Activated effector memory CD4-positive, alpha-beta T cell treated with anti-CD3 and anti-CD28 coated beads, Interleukin-2, amount 50 U/mL, for 16 hours (primary cell): ENCODE results near the gene HES1.

ENCODE experiments used
- DNase-seq: peaks from one replicate; pipeline ENCODE4 v3.0.0-alpha.2; 2020

The HES1 gene

GRCh38 chr3:194103505-194103904 lies 32.4 kb upstream of the HES1 start:
- peak; percentile 71 for DNase-seq

- DNase-seq = no peak
These were observed 31.8 kb upstream of the HES1 start for GRCh38 chr3:194103983-194104751.

DNA sequence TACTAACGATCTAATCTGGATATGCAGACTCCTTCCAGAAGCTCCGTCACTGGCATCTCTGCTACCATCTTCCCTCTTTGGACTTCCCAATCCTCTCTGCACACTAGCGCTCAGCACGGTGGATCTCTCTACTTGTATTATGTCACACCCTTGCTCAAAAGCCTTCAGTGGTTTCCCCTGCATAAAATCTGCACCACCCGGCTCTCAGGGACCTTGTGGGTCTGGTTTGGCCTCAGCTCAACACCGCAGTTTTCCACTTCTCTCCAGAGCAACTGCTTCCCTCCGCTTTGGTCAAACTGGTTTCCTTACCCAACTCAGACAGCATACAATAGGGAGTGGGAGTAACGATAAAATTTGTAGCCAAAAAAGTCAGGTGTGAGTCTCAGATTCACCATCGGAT lies 30.7 kb upstream of the HES1 start:
- no peak for DNase-seq

DNA sequence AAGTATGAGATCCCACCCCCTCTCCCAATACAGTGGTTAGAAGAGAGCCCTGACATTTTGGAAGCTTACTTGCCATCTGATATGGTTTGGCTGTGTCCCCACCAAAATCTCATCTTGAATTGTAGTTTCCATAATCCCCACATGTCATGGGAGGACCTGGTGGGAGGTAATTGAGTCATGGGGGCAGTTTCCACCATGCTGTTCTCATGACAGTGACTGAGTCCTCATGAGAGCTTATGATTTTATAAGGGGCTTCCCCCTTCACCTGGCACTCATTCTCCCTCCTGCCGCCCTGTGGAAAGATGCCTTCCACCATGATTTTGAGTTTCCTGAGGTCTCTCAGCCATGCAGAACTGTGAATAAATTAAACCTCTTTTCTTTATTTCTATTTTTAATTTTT lies 28.8 kb upstream of the HES1 start:
- no peak for DNase-seq

DNA sequence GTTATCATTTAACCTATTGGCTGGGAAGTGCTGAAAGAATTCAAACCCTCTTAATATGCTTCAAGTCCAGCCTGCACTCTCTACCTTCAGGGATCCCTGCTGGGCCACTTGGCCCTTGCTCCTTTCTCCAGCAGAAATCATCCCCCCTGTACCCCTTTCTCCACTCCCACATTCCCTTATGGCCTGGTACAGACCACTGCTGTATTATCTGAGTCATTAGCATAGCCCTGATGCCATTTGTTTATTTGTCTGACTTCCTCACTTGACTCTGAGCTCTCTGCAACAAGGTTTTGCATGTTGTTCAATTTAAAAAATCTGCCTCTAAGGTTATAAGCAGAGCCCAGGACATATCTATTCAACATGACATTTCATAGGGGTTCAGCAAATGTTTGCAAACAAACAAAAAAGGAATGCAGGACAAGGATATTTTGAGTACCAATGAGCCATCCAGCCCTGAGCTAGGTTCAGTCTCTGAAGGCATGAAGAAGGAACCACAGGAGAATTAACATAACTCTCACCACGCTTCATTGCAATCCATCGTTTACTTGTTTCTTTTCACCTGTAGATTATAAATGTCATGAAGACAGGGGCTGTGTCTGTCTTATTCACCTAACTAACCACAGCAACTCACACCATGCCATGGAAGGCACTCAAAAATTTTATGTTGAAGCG lies 26.6 kb upstream of the HES1 start:
- no peak for DNase-seq

- no peak for DNase-seq
These were observed 25.5 kb upstream of the HES1 start for GRCh38 chr3:194110483-194110882.

GRCh38 chr3:194111336-194111735 lies 24.6 kb upstream of the HES1 start:
- no peak for DNase-seq

DNA sequence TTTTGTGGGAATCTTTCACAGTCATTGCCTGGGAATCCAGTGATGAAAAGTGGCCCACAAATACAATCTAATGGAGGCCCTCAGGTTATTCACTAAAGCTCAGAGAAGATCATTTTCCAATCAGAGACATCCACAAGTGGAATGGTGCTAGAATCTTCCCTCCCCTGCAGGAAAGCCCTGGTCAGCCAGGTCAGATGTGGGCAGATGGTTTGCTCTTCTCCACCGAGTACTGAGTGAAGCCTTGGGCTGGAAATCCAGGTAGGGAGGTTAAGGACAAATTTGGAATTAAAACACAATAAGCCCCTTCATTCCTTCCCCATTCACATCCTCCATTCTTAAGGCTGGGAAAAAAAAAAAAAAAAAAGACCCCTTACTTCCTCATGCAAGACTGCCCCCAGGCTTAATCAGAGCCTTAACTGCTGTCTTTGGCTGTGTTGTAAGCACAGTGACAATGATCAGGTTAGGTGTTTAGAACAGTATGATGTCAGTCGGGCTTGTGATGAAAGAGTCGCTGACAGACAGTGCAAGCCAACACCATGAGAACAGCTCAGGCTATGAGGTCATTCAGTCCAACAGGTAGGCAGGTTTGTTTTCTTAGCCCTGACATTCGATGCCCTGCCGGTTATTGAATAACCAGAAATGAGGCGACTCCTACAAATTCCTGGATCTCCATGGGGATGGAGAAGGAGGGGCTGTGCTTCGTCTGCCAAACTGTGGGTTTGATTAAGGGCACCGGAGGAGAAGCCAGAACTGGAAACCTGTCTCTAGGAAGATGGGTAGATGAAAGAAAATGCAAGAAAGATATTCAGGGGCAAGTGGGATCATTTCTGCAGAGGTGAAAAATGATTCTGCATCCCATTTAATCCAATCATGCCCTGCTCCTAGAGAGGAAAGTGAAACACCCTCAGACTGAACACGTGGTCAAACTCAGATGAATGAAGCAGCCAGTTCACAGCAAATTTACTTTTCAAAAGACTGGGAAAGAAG lies 23.5 kb upstream of the HES1 start:
- no peak for DNase-seq

DNA sequence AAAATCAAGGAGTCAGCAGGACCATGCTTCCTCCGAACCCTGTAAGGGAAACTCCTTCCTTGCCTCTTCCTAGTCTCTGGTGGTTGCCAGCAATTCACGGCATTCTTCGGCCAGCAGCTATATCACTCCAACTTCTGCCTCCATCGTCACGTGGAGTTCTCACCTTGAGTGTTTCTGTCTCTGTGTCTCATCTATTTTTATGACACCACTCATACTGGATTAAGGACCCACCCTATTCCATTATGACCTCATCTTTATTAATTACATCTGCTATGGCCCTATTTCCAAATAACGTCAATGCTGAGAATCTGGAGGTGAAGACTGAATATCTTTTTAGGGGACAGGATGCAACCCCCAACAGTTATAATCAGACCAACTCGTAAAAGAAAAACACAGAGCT lies 21.8 kb upstream of the HES1 start:
- DNase-seq = no peak

DNA sequence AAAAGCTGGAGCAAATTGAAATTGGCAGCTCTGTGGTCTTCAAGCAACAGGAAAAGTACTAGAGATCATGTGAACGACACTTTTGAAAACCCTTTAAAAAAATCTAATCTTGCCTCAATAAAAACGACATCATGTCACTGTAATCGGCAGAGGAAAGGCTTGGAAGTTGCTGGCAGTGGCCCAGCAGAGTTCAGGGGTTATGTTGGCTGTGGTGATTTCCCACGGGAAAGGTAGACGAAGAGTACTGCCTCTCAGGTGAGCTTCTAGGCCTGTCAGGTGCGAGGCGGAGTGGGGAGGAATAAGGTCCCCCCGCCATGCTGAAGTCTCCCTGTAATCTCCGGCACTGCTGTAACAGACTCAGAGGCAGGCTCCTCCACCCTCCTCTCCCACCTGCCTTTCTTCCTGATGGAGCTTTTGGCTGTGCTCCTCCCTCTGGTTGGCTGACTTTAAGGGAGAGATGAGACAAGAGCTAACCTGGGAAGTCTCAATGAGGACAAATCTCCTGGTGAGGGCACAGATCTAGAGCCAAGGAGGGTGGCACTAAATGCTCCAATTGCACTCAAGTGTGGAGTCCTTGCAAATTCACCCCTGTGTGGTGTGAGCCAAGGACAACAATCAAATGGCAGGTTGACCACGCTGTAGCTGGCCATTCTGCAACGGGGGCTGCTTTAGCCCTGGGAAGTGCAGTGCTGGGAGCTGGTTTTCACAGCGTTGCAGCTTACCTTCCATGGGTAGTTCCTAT lies 18.7 kb upstream of the HES1 start:
- DNase-seq = no peak

GRCh38 chr3:194118920-194119319 lies 17.0 kb upstream of the HES1 start:
- no peak for DNase-seq

DNA sequence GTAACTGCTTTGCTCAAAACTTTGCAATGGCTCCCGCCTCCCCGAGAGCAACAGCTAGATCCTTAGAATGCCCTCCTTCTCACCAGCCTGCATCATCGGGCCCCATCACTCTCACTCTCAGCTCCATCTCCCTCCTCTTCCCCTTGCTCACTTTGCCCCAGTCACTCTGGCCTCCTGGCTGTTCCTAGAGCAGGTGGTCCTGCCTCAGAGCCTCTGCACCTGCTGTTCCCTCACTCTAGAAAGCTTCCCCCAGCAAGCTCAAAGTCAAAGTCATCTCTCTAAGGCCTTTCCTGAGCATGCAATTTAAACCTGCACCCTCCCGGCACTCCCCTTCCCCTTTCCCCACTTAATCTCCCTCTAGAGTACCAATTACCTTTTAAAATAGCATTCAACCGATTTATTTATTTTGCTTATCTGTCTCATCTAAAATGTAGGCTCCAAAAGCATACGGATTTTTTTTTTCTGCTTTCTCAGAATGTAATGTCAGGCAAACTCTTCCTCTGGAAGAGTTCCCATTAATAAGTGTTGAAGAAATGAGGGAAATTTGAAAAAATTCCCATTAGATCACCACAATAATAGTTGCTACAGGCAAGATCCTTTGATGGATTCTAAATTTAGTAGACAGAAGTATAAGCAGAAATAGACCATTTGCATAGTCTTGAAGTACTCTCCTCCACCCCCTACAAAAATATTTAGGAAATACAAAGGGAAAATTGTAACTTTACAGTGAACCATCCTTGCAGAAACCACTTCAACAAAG lies 15.9 kb upstream of the HES1 start:
- DNase-seq = no peak

- no peak for DNase-seq
These were observed 14.9 kb upstream of the HES1 start for GRCh38 chr3:194120789-194121770.

DNA sequence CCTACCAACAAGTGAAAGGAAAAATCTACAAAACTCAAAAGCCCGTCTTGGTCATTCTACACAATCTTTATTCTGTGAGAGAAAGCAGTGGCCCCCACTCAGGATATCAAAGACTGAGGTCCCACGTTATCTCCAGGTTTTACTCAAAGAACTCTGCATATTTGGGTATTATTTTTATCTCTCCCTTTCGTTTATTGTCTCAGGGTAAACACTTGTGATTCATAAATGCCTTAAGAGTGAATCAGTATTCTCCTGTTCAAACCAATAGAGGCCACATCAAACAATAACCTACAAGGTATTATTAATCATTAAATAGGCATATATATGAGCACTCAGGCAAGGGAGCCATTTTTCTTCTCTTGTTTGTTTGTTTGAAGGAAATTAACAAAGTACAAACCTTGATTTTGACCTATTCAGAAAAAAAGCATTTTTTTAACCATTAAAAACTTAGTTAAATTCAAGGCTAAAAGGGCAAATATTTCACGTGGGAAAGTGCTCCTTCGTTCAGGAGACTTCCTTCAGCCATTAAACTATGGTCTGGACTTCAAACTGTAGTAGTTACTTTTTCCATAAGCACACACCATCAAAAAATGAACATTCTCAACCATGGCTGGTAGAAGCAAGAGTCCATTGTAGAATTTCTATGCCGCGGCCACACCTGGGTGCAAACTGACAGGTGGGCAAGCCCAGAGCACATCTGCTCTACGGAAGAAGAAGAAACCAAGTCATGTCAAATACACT lies 13.9 kb upstream of the HES1 start:
- DNase-seq = no peak

DNA sequence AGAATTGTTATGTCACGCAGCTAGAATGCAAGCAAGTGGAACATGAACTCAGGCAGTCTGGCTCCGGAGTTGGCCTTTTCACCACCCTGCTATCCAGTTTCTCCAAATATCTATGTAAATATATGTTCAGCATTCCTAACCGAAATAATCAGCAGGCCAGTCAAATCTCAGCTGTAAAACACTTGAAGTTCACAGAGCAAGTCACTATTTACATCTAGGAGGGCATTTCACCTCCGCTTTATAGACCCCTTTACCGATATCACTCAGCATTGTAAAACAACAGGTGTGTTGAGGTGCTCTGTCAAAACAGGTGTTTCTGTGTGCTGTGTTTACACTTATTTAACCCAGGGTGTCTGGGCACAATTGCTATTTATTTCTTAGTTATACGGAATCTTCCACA lies 12.2 kb upstream of the HES1 start:
- DNase-seq = no peak

- no peak for DNase-seq
These were observed 11.8 kb upstream of the HES1 start for GRCh38 chr3:194124193-194124592.

GRCh38 chr3:194125442-194125841 lies 10.5 kb upstream of the HES1 start:
- no peak for DNase-seq

- DNase-seq = no peak
These were observed 9.2 kb upstream of the HES1 start for GRCh38 chr3:194126790-194127189.

DNA sequence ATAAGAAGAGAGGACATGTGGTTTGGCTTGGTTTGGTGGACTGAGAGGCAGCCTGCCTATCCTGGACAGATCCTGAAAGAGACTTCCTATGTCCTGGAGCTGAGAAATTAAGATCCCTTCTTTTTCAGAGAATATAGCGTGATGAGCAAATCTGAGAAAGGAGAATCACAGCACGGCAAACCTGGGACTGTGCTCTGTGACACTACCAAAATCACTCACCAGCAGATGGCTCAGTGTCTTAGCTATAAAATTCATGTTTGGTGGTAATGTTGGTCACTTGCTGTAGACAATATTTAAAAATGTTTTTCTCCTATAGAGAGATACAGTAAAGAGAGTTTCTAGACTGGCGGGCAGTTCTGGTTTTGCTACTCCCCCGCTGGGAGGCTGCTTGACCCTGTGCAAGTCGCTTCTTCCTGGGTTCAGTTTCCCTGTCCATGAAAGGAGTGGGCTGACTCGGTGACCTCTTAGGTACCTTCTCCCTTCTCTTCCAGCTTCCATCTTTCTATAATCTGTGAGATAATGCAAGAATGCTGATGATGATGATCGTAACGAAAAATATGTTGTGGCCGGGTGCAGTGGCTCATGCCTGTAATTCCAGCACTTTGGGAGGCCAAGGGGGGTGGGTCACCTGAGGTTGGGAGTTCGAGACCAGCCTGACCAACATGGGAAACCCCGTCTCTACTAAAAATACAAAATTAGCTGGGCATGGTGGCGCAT lies 7.6 kb upstream of the HES1 start:
- no peak for DNase-seq
